Body of pancreas (tissue), 4 donors: Measurements from ENCODE around the gene DNAAF9. TPM values are rescaled to one million over a fixed set of nuclear protein-coding genes. Genes with fewer than 3 reads are reported as not detected.
A peak's percentile ranks its signal among the peaks of the same experiment; 100 is the strongest.

ENCODE experiments used
- ATAC-seq: fragments of 150-250 bp; one replicate; pipeline ENCODE4 v1.9.1; 2016
- DNase-seq, 4 donors: peaks; one replicate each; pipeline ENCODE4 v3.0.0-alpha.2; 2019
- H3K27ac ChIP-seq, 4 donors: fragments of 200-600 bp; sonication (generic); 1 replicate in 3 of 4; 2 replicates in 1 of 4; pipeline versions ENCODE4 v1.5.1 to v1.6.1; 2016 to 2019; ENCODE audit warnings: mild to moderate bottlenecking in 1 of 4, mixed read lengths in 1 of 4, moderate library complexity in 1 of 4
- H3K27me3 ChIP-seq, 2 donors: fragments of 200-600 bp; sonication (generic); one replicate each; pipeline ENCODE4 v1.6.0; 2016; ENCODE audit warnings: mild to moderate bottlenecking in 1 of 2
- H3K36me3 ChIP-seq, 2 donors: fragments of 200-600 bp; sonication (generic); replicated peaks in 1 of 2; 2 replicates each; pipeline ENCODE4 v1.5.1; 2016; ENCODE audit warnings: low read depth in 2 of 2; ENCODE audit not compliant: insufficient read depth in 1 of 2
- H3K4me1 ChIP-seq: fragments of 200-600 bp; sonication (generic); one replicate; pipeline ENCODE4 v1.6.0; 2016
- H3K4me3 ChIP-seq, 2 donors: fragments of 200-600 bp; sonication (generic); 1 replicate in 1 of 2; 2 replicates in 1 of 2; pipeline ENCODE4 v1.5.1; 2016 to 2019
- H3K9me3 ChIP-seq, 3 donors: fragments of 200-600 bp; sonication (generic); 1 replicate in 2 of 3; 2 replicates in 1 of 3; pipeline ENCODE4 v1.5.1; 2016
- POLR2A ChIP-seq, 3 donors: fragments of 450-650 bp; IDR thresholded peaks; one replicate each; pipeline ENCODE4 v1.6.1; 2016; ENCODE audit warnings: antibody characterized with exemption in 3 of 3, mild to moderate bottlenecking in 2 of 3
- WGBS, 2 donors: methylation state at CpG; one replicate each; pipeline ENCODE4 v1.1.5; 2017; 5-methylcytosine and 5-hydroxymethylcytosine counted together
- intact Hi-C: fragments of 100-400 bp; cut with DNase I; formaldehyde crosslinking; loops from one replicate; pipeline ENCODE4 v1.15.1; 2023
- total RNA-seq, 2 donors: library from RNA; depleted of rRNA; stranded (reverse); fragments of >200 nt; gene quantifications; one replicate each; pipeline ENCODE4 v1.1.0, GENCODE V29; 2016
- TF ChIP-seq, protein P1 (sequence below), 7 experiments: fragments of 450-650 bp in 4 of 7; fragments of 200-600 bp in 3 of 7; sonication (generic) in 3 of 7; IDR thresholded peaks; one replicate each; pipeline ENCODE4 v1.5.1; 2016 to 2019; ENCODE audit warnings: antibody characterized with exemption in 7 of 7

DNAAF9 gene
- total RNA-seq, 2 donors from 2014 or later, result 10.1 to 13.2 TPM

DNA sequence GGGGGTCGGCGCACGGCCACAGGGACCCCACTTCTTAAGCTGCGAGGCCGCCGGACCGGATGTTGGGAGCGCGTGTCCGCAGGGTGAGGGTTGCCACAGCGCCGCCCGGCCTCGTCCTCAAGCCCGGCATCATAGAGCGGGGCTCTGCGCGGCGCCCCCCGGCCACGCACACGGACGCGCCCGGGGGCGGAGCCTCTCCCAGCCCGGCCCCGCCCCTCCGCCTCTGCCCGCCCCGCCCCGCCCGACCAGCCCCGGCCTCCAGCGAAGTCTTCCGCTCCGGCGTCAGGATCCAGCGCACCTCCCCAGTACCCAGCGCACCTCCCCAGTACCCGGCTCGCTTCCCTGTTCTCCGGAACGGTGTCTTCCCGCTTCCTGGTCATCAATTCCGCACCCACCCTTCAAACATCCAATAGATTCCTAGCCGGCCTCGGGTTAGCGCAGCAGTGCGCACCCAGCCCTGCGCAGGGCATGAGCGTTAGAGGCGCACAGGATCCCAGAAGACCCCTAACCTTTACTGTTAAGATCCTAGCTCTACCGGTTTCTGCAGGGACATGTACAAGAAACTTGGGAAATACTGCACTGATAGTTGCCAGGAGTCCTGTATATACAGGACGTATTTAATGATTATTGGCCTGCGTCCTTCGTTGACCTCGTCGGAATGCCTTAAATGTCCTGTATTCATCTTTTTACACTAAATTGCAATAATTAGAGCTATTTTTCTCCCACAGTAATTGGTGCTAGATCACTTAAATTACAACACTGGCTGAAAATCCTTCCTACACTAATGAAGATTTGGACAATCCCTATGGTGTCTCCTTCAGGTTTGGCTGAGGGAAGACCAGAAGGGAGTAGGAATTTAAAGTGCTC is 535 bp upstream of the DNAAF9 start:
- WGBS, 2 donors, result 0 to 1% methylated on average over 29 to 50 of the region's 59 CpGs
- intact Hi-C loops, result no loop called here
- H3K27ac ChIP-seq, result peak overlapping the region; percentile 84 to 94 (median 90)
- TF ChIP-seq, protein P1, sequence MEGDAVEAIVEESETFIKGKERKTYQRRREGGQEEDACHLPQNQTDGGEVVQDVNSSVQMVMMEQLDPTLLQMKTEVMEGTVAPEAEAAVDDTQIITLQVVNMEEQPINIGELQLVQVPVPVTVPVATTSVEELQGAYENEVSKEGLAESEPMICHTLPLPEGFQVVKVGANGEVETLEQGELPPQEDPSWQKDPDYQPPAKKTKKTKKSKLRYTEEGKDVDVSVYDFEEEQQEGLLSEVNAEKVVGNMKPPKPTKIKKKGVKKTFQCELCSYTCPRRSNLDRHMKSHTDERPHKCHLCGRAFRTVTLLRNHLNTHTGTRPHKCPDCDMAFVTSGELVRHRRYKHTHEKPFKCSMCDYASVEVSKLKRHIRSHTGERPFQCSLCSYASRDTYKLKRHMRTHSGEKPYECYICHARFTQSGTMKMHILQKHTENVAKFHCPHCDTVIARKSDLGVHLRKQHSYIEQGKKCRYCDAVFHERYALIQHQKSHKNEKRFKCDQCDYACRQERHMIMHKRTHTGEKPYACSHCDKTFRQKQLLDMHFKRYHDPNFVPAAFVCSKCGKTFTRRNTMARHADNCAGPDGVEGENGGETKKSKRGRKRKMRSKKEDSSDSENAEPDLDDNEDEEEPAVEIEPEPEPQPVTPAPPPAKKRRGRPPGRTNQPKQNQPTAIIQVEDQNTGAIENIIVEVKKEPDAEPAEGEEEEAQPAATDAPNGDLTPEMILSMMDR (IDR thresholded peaks at IDR 0.05), result no peak
- peak; percentile 7 to 74 (median 68) for TF ChIP-seq POLR2A (IDR thresholded peaks at IDR 0.05)
- ATAC-seq (peak; percentile 78), DNase-seq (peak; percentile 73 to 79 (median 79))
- H3K4me1 ChIP-seq, result peaks cover 24% of the 10 kb centered on the region
- no peaks in the 10 kb centered on the region for H3K27me3 ChIP-seq
- H3K4me3 ChIP-seq, result peak overlapping the region; percentile 22 to 57
- no peaks in the 10 kb centered on the region for H3K9me3 ChIP-seq
- H3K36me3 ChIP-seq, result no peaks in the 10 kb centered on the region

DNA sequence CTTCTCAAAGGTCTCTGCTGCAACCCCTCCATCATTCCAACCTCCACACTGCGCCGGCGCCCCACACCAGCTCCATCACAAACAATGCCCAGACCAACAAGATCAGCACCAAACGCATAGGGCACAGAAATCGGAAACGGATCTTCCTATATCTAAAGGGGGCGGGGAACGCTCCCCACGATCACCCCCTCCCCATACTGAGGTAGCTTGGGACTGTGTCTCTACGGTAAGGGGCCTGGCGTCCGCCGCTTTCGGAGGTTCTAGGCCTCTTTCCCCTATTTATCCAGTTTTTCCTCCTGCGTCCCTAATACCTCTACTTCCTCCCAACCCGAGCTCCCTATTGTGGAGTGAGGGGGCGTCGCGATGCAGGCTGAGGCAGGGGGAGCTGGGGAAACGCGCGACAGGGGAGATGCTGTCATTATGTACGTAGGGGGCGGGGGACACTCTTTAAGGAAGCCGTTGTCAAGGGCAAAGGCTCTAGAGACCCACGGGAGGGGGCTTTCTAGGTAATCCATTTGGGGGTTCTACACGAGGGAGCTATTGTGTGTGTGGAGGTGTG is 909 bp downstream of the DNAAF9 start:
- H3K27me3 ChIP-seq, result no peaks in the 10 kb centered on the region
- H3K9me3 ChIP-seq, result no peaks in the 10 kb centered on the region
- whole genome bisulfite sequencing, 2 donors, result 20 to 21% methylated on average over 25 to 27 of the region's 27 CpGs
- H3K4me3 ChIP-seq, result peak overlapping the region; percentile 66 to 83
- H3K36me3 ChIP-seq, result no peaks in the 10 kb centered on the region
- intact Hi-C loops, result no loop called here
- H3K4me1 ChIP-seq, result peaks cover 24% of the 10 kb centered on the region
- TF ChIP-seq POLR2A (IDR thresholded peaks at IDR 0.05), result peak in 1 of 3 donors; percentile 13
- TF ChIP-seq, protein P1 (IDR thresholded peaks at IDR 0.05), result no peak
- H3K27ac ChIP-seq, result peak overlapping the region; percentile 84 to 94 (median 90)
- no peak for ATAC-seq
- DNase-seq, result peak; percentile 20 to 40 (median 28)

DNA sequence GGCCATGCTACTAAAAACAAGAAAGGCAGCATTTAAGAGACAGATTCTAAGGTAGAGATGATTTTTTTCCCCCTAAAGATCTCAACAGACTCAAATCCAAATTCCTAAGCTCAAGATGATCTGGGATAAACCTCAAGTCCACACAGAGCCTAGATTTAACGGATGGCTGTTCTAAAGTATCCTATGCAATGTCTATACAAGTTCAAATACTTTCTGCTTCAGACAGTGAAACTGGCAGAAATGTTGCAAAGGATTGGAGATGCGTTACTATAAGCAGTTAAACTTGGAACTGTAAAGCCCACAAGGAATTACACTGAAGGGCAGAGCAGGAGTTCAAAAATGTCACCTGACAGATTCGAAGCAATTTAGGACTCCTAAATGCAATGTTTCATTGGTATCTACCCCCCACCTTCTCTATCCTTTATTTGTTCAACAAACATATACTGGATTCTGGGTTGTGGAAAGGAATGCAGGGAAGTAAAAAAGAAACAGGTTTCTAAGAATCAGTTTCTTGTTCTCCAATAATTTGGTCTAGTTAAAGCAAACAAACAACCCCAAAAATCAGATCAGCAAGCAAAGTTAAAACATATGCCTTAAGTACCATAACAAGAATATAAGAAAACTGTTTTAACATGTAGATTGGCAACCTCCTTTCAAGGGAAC is 1.6 kb downstream of the DNAAF9 start:
- DNase-seq, result no peak
- H3K36me3 ChIP-seq, result no peaks in the 10 kb centered on the region
- no peaks in the 10 kb centered on the region for H3K27me3 ChIP-seq
- H3K9me3 ChIP-seq, result no peaks in the 10 kb centered on the region
- no peak overlapping the region for H3K4me3 ChIP-seq
- intact Hi-C loops, result no loop called here
- H3K4me1 ChIP-seq, result peaks cover 24% of the 10 kb centered on the region
- no peak for ATAC-seq
- TF ChIP-seq POLR2A (IDR thresholded peaks at IDR 0.05), result no peak
- TF ChIP-seq, protein P1 (IDR thresholded peaks at IDR 0.05), result no peak
- H3K27ac ChIP-seq, result peak overlapping the region; percentile 84 to 94 (median 90)
- WGBS, 2 donors, result 17 to 37% methylated on average over 3 of the region's 3 CpGs

DNA sequence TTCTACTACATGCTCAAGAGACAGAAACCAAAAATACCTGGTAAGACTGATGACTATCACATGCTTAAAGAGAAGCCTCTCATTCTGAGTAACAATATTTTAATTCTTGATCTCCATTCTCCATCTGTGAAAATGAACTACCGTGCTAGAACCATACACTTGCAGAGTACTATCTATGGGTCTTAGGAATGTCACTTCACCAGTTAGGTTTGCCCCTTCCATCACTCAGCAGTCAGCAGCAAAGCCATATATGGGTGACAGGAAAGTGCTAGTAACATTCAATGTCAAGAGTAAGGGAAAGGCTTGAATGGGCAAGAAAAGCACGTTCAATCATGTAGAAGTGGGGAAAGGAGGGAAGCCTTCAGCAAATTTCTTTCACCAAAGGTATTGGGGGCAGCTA is 2.3 kb downstream of the DNAAF9 start:
- H3K36me3 ChIP-seq, result no peaks in the 10 kb centered on the region
- H3K27me3 ChIP-seq, result no peaks in the 10 kb centered on the region
- no peak for ATAC-seq
- H3K4me1 ChIP-seq, result peaks cover 24% of the 10 kb centered on the region
- intact Hi-C loops, result no loop called here
- TF ChIP-seq POLR2A (IDR thresholded peaks at IDR 0.05), result no peak
- TF ChIP-seq, protein P1 (IDR thresholded peaks at IDR 0.05), result no peak
- DNase-seq, result no peak
- WGBS, 2 donors, result 64 to 68% methylated on average over 2 of the region's 2 CpGs
- no peak overlapping the region for H3K27ac ChIP-seq
- no peak overlapping the region for H3K4me3 ChIP-seq
- no peaks in the 10 kb centered on the region for H3K9me3 ChIP-seq
